ENCODE data around the gene UBB. TPM values are rescaled to one million over a fixed set of nuclear protein-coding genes. Genes with fewer than 3 reads are reported as not detected.

UBB gene
- total RNA-seq, 1 donor from 2014 or later, result 1,207 TPM

- no peak for TF ChIP-seq CTCF (IDR thresholded peaks at IDR 0.05)
- DNase-seq (ENCODE audit: extremely low spot score, unreplicated experiment), result no peak
- no peak overlapping the region for H3K27ac Mint-ChIP-seq (ENCODE audit: unreplicated experiment)
- H3K36me3 Mint-ChIP-seq (ENCODE audit: unreplicated experiment), result no peaks in the 10 kb centered on the region
- no peaks in the 10 kb centered on the region for H3K9me3 Mint-ChIP-seq (ENCODE audit: unreplicated experiment)
- no peaks in the 10 kb centered on the region for H3K27me3 Mint-ChIP-seq (ENCODE audit: unreplicated experiment)
- no peaks in the 10 kb centered on the region for H3K4me1 Mint-ChIP-seq (ENCODE audit: unreplicated experiment)
- H3K4me3 Mint-ChIP-seq (ENCODE audit: unreplicated experiment), result no peak overlapping the region
These were observed 45.1 kb downstream of the UBB start for GRCh38 chr17:16425698-16426659.

- no peaks in the 10 kb centered on the region for H3K27me3 Mint-ChIP-seq (ENCODE audit: unreplicated experiment)
- no peak overlapping the region for H3K4me3 Mint-ChIP-seq (ENCODE audit: unreplicated experiment)
- no peak for TF ChIP-seq CTCF (IDR thresholded peaks at IDR 0.05)
- no peaks in the 10 kb centered on the region for H3K4me1 Mint-ChIP-seq (ENCODE audit: unreplicated experiment)
- no peak overlapping the region for H3K27ac Mint-ChIP-seq (ENCODE audit: unreplicated experiment)
- DNase-seq (ENCODE audit: extremely low spot score, unreplicated experiment), result no peak
- H3K9me3 Mint-ChIP-seq (ENCODE audit: unreplicated experiment), result no peaks in the 10 kb centered on the region
- H3K36me3 Mint-ChIP-seq (ENCODE audit: unreplicated experiment), result no peaks in the 10 kb centered on the region
These were observed 46.1 kb downstream of the UBB start for GRCh38 chr17:16427020-16427419.

GRCh38 chr17:16428098-16428882, 47.4 kb downstream of the UBB start:
- H3K9me3 Mint-ChIP-seq (ENCODE audit: unreplicated experiment), result no peaks in the 10 kb centered on the region
- no peak for DNase-seq (ENCODE audit: extremely low spot score, unreplicated experiment)
- no peaks in the 10 kb centered on the region for H3K27me3 Mint-ChIP-seq (ENCODE audit: unreplicated experiment)
- H3K36me3 Mint-ChIP-seq (ENCODE audit: unreplicated experiment), result no peaks in the 10 kb centered on the region
- H3K27ac Mint-ChIP-seq (ENCODE audit: unreplicated experiment), result no peak overlapping the region
- H3K4me1 Mint-ChIP-seq (ENCODE audit: unreplicated experiment), result no peaks in the 10 kb centered on the region
- TF ChIP-seq CTCF (IDR thresholded peaks at IDR 0.05), result peak; percentile 52
- H3K4me3 Mint-ChIP-seq (ENCODE audit: unreplicated experiment), result no peak overlapping the region

- Mint-ChIP-seq H3K27me3 (ENCODE audit: unreplicated experiment) (no peaks in the 10 kb centered on the region), H3K27ac (ENCODE audit: unreplicated experiment) (no peak overlapping the region), H3K4me1 (ENCODE audit: unreplicated experiment) (no peaks in the 10 kb centered on the region), H3K4me3 (ENCODE audit: unreplicated experiment) (no peak overlapping the region), H3K9me3 (ENCODE audit: unreplicated experiment) (no peaks in the 10 kb centered on the region), H3K36me3 (ENCODE audit: unreplicated experiment) (no peaks in the 10 kb centered on the region)
- no peak for DNase-seq (ENCODE audit: extremely low spot score, unreplicated experiment)
- TF ChIP-seq CTCF (IDR thresholded peaks at IDR 0.05), result no peak
These were observed 48.2 kb downstream of the UBB start for GRCh38 chr17:16429083-16429482.

- no peak for TF ChIP-seq CTCF (IDR thresholded peaks at IDR 0.05)
- Mint-ChIP-seq H3K27ac (ENCODE audit: unreplicated experiment) (no peak overlapping the region), H3K27me3 (ENCODE audit: unreplicated experiment) (no peaks in the 10 kb centered on the region), H3K4me1 (ENCODE audit: unreplicated experiment) (no peaks in the 10 kb centered on the region), H3K4me3 (ENCODE audit: unreplicated experiment) (no peak overlapping the region), H3K36me3 (ENCODE audit: unreplicated experiment) (no peaks in the 10 kb centered on the region), H3K9me3 (ENCODE audit: unreplicated experiment) (no peaks in the 10 kb centered on the region)
- DNase-seq (ENCODE audit: extremely low spot score, unreplicated experiment), result no peak
These were observed 49.8 kb downstream of the UBB start for GRCh38 chr17:16430650-16431049.

All from osteocyte (in vitro differentiated cells).